ENCODE results near the gene PDIA6. TPM values are rescaled to one million over a fixed set of nuclear protein-coding genes. Genes with fewer than 3 reads are reported as not detected.

PDIA6 gene
- total and polyA plus RNA-seq, 2 experiments from 2014 or later, result 214 to 548 TPM

GRCh38 chr2:10777842-10778723, 34.5 kb downstream of the PDIA6 start:
- Histone ChIP-seq H3K27me3 (no peaks in the 10 kb centered on the region), H3K27ac (no peak overlapping the region), H3K4me1 (ENCODE audit: low read depth) (no peaks in the 10 kb centered on the region), H3K36me3 (peaks cover 15% of the 10 kb centered on the region), H3K4me3 (no peak overlapping the region), H3K9me3 (ENCODE audit: low read depth) (no peaks in the 10 kb centered on the region)
- no peak for TF ChIP-seq CTCF (IDR thresholded peaks at IDR 0.05; ENCODE audit: low read depth, low read length)
- DNase-seq (ENCODE audit: low read depth in 1 of 2, low spot score in 1 of 2), result no peak

DNA sequence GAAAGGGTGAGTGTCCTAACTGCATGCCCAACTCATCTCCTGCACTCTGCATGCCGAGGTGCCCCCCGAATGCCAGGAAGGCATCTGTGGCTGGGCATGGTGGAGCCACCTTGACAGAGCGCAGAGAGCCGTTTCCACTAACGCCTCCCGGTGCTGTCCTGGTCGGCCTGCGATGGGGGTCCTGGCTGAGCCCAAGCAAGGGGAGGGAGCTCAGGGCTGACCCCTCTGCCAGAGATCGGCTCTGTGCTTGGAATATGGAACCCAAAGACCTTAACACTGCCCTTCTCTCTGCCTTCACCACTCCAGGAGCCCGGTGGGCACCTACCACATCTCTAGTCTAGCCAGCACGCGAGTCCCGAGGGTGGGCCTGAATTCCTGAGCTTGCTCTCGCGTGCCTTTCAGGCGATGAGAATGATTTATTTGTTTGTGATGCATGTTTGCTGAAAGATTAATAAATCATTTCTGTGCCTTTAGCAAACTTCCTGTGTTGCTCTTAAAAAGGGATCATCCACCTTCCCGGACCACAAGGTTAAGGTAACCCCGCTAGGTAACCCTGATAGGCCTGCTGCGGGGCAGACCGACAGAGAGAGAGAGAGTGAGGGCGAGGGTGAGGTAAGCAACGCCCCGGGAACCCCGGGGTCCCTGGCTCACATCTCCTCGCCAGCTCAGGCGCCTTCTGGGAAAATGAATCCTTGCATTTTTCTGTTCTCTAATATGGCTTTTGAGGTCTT, 35.3 kb downstream of the PDIA6 start:
- DNase-seq (ENCODE audit: low read depth in 1 of 2, low spot score in 1 of 2), result no peak
- TF ChIP-seq CTCF (IDR thresholded peaks at IDR 0.05; ENCODE audit: low read depth, low read length), result no peak
- Histone ChIP-seq H3K27me3 (no peaks in the 10 kb centered on the region), H3K27ac (no peak overlapping the region), H3K4me1 (ENCODE audit: low read depth) (no peaks in the 10 kb centered on the region), H3K9me3 (ENCODE audit: low read depth) (no peaks in the 10 kb centered on the region), H3K36me3 (peaks cover 11% of the 10 kb centered on the region), H3K4me3 (no peak overlapping the region)

GRCh38 chr2:10776231-10776977, 36.2 kb downstream of the PDIA6 start:
- H3K27me3 ChIP-seq, result no peaks in the 10 kb centered on the region
- peaks cover 5% of the 10 kb centered on the region for H3K36me3 ChIP-seq
- DNase-seq (ENCODE audit: low read depth in 1 of 2, low spot score in 1 of 2), result no peak
- H3K4me1 ChIP-seq (ENCODE audit: low read depth), result no peaks in the 10 kb centered on the region
- no peaks in the 10 kb centered on the region for H3K9me3 ChIP-seq (ENCODE audit: low read depth)
- TF ChIP-seq CTCF (IDR thresholded peaks at IDR 0.05; ENCODE audit: low read depth, low read length), result no peak
- no peak overlapping the region for H3K4me3 ChIP-seq
- no peak overlapping the region for H3K27ac ChIP-seq

DNA sequence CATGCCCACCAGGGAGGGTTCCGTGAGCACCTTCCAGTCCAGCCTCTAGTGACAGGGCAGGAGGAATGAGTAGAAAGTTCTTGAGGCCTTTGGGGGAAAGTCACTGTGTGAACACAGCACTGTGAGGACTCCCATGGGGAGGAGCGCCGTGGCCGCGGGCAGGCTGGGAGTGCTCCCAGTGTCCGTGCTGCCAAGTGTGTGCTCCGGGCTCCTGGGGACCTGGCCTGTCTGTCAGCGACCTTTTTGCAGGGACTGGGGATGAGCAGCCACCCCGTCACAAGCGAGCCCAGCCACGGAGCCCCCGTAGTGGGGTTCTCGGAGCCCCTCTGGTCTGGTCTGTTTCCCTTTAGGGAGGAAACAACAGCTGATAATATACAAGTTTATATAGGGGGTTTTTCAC, 36.8 kb downstream of the PDIA6 start:
- no peak for TF ChIP-seq CTCF (IDR thresholded peaks at IDR 0.05; ENCODE audit: low read depth, low read length)
- no peak overlapping the region for H3K27ac ChIP-seq
- peaks cover 1% of the 10 kb centered on the region for H3K36me3 ChIP-seq

GRCh38 chr2:10775021-10775780, 37.4 kb downstream of the PDIA6 start:
- no peak for TF ChIP-seq CTCF (IDR thresholded peaks at IDR 0.05; ENCODE audit: low read depth, low read length)
- Histone ChIP-seq H3K27ac (no peak overlapping the region), H3K4me1 (ENCODE audit: low read depth) (no peaks in the 10 kb centered on the region), H3K27me3 (no peaks in the 10 kb centered on the region), H3K36me3 (no peaks in the 10 kb centered on the region), H3K9me3 (ENCODE audit: low read depth) (no peaks in the 10 kb centered on the region), H3K4me3 (no peak overlapping the region)
- DNase-seq (ENCODE audit: low read depth in 1 of 2, low spot score in 1 of 2), result no peak

More for the DNA sequence above, 36.8 kb downstream of the PDIA6 start:
- Histone ChIP-seq H3K27me3 (no peaks in the 10 kb centered on the region), H3K9me3 (ENCODE audit: low read depth) (no peaks in the 10 kb centered on the region), H3K4me1 (ENCODE audit: low read depth) (no peaks in the 10 kb centered on the region), H3K4me3 (no peak overlapping the region)
- no peak for DNase-seq (ENCODE audit: low read depth in 1 of 2, low spot score in 1 of 2)
